HCT116 (cell line): ENCODE measurements around the gene IQCH.

Source experiments
- CTCF ChIP-seq, 3 experiments: fragments of 200-600 bp in 1 of 3; sonication (generic) in 1 of 3; IDR thresholded peaks in 2 of 3; conservative IDR thresholded peaks in 1 of 3; 2 replicates each; pipeline ENCODE4 v1.5.1; 2012 to 2017; ENCODE audit warnings: low read depth in 2 of 3, low read length in 2 of 3, antibody characterized with exemption in 1 of 3, borderline replicate concordance in 1 of 3, control low read depth in 1 of 3, mild to moderate bottlenecking in 1 of 3, mixed read lengths in 1 of 3, mixed run types in 1 of 3, moderate library complexity in 1 of 3; ENCODE audit not compliant: insufficient read depth in 1 of 3
- EGR1 ChIP-seq: IDR thresholded peaks from 2 replicates; pipeline ENCODE4 v1.6.1; 2012; ENCODE audit warnings: low read depth
- ELF1 ChIP-seq: IDR thresholded peaks from 2 replicates; pipeline ENCODE4 v1.6.1; 2012; ENCODE audit warnings: low read depth, borderline replicate concordance
- EZH2 ChIP-seq: fragments of 200-600 bp; sonication (generic); IDR thresholded peaks from 2 replicates; pipeline ENCODE4 v1.6.1; 2017; ENCODE audit warnings: antibody characterized with exemption, mixed run types
- EZH2phosphoT487 ChIP-seq: fragments of 200-600 bp; IDR thresholded peaks from 2 replicates; pipeline ENCODE4 v1.6.1; 2018; ENCODE audit warnings: antibody characterized with exemption, borderline replicate concordance
- JUND ChIP-seq: IDR thresholded peaks from 2 replicates; pipeline ENCODE4 v1.6.1; 2012
- POLR2A ChIP-seq: IDR thresholded peaks from 2 replicates; pipeline ENCODE4 v1.7.0; 2011; ENCODE audit warnings: borderline replicate concordance; ENCODE audit not compliant: insufficient read depth, insufficient read length; ENCODE audit errors: extremely low read depth
- POLR2AphosphoS5 ChIP-seq: IDR thresholded peaks from 2 replicates; pipeline ENCODE4 v1.6.1; 2011; ENCODE audit warnings: mild to moderate bottlenecking, low read depth, low read length, moderate library complexity
- SIN3A ChIP-seq: IDR thresholded peaks from 2 replicates; pipeline ENCODE4 v1.6.1; 2012; ENCODE audit warnings: low read depth
- SP1 ChIP-seq: IDR thresholded peaks from 2 replicates; pipeline ENCODE4 v1.6.1; 2012; ENCODE audit warnings: low read depth
- SRF ChIP-seq: IDR thresholded peaks from 2 replicates; pipeline ENCODE4 v1.6.1; 2012; ENCODE audit warnings: low read depth
- YY1 ChIP-seq: IDR thresholded peaks from 2 replicates; pipeline ENCODE4 v1.6.1; 2011; ENCODE audit warnings: low read length, low read depth, moderate library complexity, mild to moderate bottlenecking; ENCODE audit not compliant: insufficient replicate concordance; ENCODE audit errors: extremely low read depth
- ZNF274 ChIP-seq: fragments of 200-500 bp; sonication (Bioruptor generic); IDR thresholded peaks from 2 replicates; pipeline ENCODE4 v1.6.1; 2014; ENCODE audit warnings: mild to moderate bottlenecking, low read depth, low read length, inconsistent platforms
- TF ChIP-seq, protein P1 (sequence below): IDR thresholded peaks from 2 replicates; pipeline ENCODE4 v1.6.1; 2012; ENCODE audit warnings: low read depth

DNA sequence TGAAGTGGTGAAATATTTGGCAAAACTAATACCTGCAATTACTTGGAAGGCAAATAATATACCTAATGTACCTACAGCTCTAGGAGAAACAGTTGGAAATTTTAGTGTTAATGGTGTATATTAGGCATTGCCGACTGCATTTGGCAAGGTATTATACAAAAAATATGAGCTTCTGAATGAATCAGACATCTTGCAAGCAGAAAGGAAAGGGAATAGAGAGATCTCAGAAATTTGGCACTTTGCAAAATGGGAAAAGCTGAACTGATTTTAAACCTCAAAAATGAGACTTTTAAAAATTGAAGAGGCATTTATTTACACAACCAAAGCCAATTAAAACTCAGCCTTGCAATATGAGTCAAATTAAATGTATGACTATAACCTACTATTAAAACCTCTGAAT lies 226.2 kb downstream of the IQCH start:
- no peak for TF ChIP-seq CTCF (IDR thresholded peaks at IDR 0.05 in 2 of 3, conservative IDR thresholded peaks at IDR 0.05 in 1 of 3; ENCODE audit: borderline replicate concordance in 1 of 3, insufficient read depth in 1 of 3, low read depth in 2 of 3, low read length in 2 of 3)
- TF ChIP-seq EZH2: no peak
- TF ChIP-seq, protein P1, sequence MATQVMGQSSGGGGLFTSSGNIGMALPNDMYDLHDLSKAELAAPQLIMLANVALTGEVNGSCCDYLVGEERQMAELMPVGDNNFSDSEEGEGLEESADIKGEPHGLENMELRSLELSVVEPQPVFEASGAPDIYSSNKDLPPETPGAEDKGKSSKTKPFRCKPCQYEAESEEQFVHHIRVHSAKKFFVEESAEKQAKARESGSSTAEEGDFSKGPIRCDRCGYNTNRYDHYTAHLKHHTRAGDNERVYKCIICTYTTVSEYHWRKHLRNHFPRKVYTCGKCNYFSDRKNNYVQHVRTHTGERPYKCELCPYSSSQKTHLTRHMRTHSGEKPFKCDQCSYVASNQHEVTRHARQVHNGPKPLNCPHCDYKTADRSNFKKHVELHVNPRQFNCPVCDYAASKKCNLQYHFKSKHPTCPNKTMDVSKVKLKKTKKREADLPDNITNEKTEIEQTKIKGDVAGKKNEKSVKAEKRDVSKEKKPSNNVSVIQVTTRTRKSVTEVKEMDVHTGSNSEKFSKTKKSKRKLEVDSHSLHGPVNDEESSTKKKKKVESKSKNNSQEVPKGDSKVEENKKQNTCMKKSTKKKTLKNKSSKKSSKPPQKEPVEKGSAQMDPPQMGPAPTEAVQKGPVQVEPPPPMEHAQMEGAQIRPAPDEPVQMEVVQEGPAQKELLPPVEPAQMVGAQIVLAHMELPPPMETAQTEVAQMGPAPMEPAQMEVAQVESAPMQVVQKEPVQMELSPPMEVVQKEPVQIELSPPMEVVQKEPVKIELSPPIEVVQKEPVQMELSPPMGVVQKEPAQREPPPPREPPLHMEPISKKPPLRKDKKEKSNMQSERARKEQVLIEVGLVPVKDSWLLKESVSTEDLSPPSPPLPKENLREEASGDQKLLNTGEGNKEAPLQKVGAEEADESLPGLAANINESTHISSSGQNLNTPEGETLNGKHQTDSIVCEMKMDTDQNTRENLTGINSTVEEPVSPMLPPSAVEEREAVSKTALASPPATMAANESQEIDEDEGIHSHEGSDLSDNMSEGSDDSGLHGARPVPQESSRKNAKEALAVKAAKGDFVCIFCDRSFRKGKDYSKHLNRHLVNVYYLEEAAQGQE: no peak
- TF ChIP-seq POLR2AphosphoS5: no peak
- no peak for TF ChIP-seq POLR2A
- TF ChIP-seq YY1: no peak
- no peak for TF ChIP-seq ZNF274
- TF ChIP-seq EGR1: no peak
- TF ChIP-seq JUND: no peak
- no peak for TF ChIP-seq ELF1
- no peak for TF ChIP-seq EZH2phosphoT487
- TF ChIP-seq SP1: no peak
- no peak for TF ChIP-seq SRF
- no peak for TF ChIP-seq SIN3A
